HG03571 (cell line): ENCODE data around the gene DYNLT5.
"Not testable (repeated sequence)": the region's sequence is repeated elsewhere in the genome, so short reads cannot be mapped to it uniquely, and the experiment has no call there.

ENCODE experiments used
- ATAC-seq: cut with Tn5 transposase; IDR thresholded peaks from one replicate; pipeline ENCODE4 v1.9.1; 2021; ENCODE audit not compliant: unreplicated experiment

DYNLT5 gene

DNA sequence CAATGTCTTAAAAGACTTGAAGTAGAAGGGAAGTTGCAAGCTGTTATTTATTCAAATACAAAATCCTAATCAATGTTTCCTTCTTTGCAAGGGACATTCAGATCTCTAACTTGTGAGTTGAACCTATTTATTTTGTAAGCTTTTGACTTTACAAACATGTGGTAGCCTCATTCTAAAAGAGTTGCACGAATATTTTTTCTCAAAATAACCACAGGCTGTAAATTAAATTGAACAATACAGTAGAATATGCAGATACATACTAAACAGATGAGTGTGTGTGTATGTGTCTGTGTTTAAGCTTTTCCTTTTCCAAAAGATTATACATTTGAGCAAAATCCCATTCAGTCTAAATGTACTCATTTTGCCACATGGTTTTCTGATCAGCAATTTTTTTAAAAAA, 4.8 kb upstream of the DYNLT5 start:
- ATAC-seq = no peak

DNA sequence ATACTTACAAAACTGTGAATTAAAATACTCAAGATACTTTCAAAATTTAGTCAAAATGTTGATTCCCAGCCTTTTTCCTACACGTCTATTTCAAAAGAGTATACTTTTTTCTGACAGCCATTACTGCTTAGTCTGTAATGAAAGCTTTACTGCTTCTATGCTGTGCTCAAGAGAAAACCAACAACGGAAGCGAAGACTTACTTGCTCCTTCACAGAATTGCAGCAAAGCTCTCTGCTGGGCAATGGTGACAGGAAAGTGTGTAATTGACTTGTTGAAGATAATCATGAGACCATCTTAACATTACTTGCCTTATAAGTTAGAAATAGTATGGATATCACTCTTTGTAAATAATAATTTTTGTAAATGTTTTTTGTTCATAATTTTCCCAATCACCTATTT, 1.7 kb upstream of the DYNLT5 start:
- ATAC-seq = no peak

- no peak for ATAC-seq
These were observed 1.1 kb upstream of the DYNLT5 start for GRCh38 chr1:66751160-66751559.

DNA sequence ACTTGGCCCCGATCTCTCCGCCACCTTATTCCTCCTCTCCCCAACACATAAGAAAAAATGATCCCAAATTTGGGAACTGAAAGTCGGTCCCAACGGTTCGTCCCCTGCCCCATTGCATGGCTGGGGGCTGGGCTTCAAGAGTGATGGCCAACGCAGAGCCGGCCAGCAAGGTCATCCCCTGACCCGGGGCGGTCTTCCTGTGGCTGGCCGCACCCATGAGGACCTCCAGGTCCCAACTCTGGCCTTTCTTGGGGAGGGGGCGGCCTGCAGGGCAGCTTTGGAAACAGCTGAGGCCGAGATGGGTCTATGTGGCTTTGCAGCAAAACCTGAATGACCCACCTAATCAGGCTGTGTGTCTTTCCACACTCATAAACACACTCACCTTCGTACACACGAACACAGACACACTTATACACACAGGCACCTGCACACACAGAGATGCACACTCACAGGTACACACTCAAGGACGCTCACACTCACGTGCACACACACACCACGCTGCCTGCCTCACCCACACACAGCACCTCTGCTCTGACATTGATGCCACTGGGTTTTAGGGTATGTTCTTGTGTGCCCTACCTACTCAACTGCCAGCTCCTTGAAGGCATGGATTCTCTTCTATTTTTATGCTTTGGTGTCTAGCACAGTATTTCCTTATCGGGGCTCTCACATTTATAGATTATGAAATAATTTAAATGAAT, 562 bp downstream of the DYNLT5 start:
- no peak for ATAC-seq

DNA sequence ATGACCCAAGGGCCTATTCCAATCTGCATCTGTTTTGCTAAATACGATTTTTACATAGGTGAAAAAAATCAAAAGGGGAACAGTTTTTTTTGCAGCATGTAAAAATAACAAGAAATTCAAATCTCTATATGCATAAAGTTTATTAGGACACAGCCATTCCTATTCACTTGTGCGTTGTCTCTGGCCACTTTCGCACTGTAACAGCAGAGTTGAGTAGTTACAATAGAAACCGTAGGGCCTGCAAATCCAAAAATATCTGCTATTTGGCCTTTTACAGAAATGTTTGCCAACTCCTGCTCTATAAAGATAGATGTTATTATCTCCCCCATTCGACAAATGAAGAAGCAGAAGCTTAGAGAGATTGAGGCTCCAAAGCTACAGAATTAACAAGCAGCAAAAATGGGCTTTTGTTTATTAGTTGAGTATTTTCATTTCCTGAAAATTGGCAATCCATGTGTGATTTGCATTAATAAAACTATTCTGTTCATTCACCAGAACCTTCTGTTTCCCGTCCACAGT, 5.5 kb downstream of the DYNLT5 start:
- peak; percentile 21 for ATAC-seq

DNA sequence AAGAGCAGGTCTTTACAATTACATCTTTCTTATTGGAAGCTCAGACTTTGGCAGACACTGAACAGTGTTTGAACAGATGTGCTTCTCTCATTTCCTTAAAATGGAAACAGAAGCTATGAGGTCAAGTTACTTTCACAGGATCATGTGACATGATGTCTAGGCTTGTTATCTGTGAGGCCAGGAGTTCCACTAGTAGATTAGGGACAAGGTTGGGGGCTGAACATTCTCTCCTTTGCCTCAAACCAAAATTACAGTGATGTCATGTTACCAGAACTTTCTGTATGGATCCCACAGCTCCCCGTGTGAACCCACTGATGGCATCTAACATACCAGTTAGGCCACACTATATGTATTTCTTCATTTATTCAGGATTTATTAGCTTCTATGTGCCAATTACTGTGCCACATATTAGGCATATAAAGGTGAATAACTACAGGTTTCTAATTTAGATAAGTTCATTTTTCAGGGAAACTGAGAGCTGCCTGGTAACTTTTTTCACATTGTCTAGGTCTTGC, 6.0 kb downstream of the DYNLT5 start:
- peak; percentile 99 for ATAC-seq

DNA sequence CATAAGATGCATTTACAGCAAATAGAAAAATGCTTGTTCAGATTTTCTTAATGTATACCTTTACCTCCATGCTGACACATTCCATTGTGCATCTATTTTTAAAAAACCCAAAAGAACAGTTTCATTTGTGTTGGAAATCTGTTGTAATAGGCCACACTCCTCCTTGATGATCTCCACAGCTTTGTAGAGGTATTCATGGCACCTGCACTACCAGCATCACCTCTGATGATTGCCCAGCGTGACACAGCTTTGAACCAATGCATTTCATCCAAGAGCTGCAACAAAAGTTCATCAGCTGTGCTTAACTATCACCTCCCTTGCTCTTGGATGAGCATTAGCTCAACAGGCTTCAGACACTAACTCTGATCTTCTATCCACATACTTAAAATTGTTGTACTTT, 8.2 kb downstream of the DYNLT5 start:
- ATAC-seq = no peak

DNA sequence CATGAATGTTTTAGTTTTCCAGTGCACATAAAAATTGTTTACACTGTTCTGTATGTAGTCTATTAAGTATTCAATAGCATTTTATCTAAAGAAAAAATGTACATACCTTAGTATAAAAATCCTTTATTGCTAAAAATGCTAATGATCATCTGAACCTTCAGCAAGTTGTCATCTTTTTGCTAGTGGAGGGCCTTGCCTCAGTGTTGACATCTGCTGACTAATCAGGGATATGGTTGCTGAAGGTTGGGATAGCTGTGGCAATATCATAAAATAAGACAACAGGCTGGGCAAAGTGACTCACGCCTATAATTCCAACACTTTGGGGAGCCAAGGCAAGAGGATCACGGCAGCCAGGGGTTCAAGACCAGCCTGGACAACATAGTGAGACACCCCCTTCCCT, 9.0 kb downstream of the DYNLT5 start:
- no peak for ATAC-seq

DNA sequence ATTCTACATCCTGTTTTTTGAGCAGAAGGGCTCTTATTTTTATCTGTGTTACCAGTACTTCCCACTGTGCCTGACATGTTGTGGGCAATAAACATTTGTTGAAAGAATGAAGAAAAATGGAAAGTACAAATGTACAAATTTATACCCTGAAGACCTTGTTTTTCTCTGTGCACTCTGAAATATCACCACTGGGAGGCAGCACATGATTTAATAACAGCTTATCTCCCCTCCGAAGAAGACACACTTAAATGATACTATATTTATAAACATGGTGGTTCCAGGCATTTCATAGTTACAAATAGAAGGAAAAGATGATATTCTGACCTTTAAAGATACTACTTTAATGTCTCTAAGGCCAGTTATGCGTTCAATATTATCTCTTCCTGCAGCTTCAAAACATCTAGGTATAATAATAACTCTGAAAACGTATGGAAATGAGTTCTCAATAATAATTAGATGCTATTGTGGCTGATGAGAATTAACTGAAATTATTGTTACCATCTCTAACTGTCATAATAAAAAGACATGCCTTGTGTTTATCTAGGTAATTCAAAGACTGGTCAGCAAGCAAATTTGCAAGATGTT, 12.8 kb downstream of the DYNLT5 start:
- peak; percentile 69 for ATAC-seq

- ATAC-seq = no peak
These were observed 15.4 kb downstream of the DYNLT5 start for GRCh38 chr1:66767626-66768025.

- ATAC-seq = no peak
These were observed 16.7 kb downstream of the DYNLT5 start for GRCh38 chr1:66768965-66769364.

DNA sequence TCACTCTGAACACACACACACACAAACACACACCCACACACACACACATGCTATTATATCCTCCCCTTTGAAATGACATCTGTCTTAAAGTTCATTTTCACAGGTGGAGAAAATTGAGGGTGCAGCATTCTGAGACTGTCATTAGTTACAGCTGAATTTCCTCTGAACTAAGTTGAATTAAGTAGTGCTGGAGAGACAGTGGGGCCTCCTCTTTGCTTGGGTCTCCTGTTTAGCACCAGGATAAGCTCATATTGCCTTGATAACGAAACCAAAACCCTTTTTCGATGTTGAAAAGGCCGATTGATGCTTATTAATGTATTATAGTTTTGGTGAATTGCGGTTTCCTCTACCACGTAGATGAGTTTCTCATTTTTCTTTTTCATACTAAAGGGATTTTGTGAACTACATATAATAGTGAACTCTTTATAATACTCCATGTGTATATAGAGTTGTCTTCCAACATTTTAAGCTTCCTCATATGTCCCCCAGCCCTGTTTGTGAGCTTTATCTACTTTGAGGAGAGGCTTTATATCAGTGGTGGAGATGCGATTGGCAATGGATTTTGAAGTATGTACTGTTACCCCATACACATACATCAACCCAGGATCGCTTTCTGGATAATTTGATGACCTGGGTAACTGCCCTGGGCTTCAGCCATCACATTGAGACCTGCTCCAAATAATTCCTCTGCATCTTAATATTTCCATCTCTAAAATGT, 17.4 kb downstream of the DYNLT5 start:
- no peak for ATAC-seq

- ATAC-seq = no peak
These were observed 18.0 kb downstream of the DYNLT5 start for GRCh38 chr1:66770240-66770639.

GRCh38 chr1:66770694-66771093, 18.4 kb downstream of the DYNLT5 start:
- no peak for ATAC-seq

DNA sequence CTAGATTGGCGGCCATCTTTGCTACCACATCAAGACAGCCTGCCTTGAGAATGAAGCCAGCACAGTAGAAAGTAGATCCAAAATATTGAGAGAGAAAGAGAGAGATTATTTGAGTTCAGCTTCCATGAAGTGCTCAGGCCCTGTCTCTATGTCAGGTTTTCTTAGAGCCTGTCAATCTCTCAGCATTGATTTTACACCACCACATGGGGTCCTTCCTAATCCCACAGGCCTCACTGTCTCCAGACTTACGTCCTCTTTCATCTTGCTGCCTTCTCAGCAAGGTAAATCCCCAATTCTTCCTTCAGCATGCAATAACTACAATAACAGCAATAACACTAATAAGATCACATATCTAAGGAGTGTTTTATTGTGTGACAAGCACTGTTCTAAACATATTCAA, 21.0 kb downstream of the DYNLT5 start:
- no peak for ATAC-seq

- no peak for ATAC-seq
These were observed 22.2 kb downstream of the DYNLT5 start for GRCh38 chr1:66774438-66774837.

DNA sequence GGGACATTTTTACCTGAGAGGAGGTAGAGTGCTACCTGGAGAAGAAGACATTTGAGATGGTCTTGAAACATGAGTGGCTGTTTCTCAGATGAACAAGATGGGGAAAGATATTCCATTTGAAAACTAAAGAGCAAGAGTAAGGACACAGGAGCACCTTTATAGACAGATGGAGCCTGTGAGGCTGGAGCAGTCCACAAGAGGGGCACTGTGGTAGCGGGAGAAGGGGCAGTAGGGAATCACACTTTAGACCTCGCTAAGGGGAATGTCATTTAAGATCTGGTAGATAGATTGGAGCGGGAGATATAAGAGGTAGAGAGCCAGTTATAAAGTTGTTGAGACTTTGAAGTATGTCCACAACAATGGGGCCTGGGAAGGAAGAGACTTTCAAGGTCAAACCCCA, 23.4 kb downstream of the DYNLT5 start:
- no peak for ATAC-seq

- ATAC-seq = no peak
These were observed 25.6 kb downstream of the DYNLT5 start for GRCh38 chr1:66777831-66778230.

DNA sequence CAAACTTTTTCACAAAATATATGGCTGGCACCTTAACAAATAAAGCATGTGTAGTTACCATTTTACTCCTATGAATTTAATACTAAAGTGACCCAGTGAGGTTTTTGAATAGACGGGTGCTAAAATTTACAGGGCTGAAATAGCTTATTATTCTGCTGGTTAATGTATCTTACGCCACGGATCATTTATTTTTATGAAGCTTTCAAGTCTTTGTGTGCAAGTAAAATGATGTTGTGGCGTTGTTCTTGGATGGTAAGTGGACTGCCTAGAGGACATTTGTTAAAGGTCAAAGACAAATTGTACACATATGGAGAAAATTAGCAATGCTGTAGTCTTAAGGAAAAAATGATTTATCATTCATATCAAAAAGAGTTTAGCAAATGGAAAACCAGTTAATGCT, 26.0 kb downstream of the DYNLT5 start:
- no peak for ATAC-seq

DNA sequence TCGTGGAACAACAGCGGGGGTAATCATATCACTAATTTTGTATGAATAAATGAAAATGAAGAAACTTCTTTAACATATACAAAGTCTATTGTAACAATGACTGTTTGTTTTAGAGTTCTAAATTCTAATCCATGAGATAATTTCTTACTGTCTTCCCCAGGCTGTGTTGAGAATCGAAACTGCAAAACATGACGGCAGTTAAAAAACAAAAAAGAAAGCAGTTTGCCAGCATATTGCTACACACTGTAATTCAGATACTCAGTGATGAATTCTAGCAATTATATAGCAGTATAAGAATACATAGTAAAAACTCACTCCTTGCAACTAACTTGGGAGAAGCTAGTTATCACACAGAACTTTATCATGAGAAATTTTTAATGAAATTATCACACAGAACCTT, 26.7 kb downstream of the DYNLT5 start:
- ATAC-seq = no peak

- no peak for ATAC-seq
These were observed 27.3 kb downstream of the DYNLT5 start for GRCh38 chr1:66779475-66780078.

DNA sequence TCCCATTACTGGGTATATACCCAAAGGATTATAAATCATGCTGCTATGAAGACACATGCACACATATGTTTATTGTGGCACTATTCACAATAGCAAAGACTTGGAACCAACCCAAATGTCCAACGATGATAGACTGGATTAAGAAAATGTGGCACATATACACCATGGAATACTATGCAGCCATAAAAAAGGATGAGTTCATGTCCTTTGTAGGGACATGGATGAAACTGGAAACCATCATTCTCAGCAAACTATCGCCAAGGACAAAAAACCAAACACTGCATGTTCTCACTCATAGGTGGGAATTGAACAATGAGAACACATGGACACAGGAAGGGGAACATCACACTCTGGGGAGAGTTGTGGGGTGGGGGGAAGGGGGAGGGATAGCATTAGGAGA, 33.5 kb downstream of the DYNLT5 start:
- ATAC-seq = not testable (repeated sequence)
